ENCODE data around the gene KCNIP3. TPM values are rescaled to one million over a fixed set of nuclear protein-coding genes. Genes with fewer than 3 reads are reported as not detected.

The KCNIP3 gene
- polyA plus RNA-seq, 1 of the 3 experiments (the other 2 are of a cell fraction) = 0.97 TPM

DNA sequence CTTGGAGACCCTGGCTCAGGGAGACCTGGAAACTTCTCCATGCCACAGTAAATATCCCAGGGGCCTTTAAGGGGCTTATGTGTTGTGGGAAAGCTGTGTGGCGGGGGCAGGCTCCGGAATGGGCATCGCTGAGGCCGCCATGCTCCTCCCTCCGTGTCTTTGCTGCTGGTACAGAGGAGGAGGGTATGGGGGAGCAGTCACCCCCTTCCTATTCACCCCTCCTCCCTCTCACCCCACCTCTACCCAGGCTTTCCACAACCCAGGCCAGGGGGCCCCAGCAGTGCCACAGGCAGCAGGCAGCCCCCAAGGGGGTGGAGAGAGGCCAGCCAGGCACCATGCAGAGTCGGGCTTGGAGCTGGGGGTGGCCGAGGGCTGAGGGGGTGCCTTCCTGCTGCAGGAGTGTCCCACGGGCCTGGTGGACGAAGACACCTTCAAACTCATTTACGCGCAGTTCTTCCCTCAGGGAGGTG, 77.3 kb downstream of the KCNIP3 start:
- H3K27me3 ChIP-seq (ENCODE audit: insufficient read depth) = peaks cover 20% of the 10 kb centered on the region; the same call in 1 of the 2 replicates
- no peaks in the 10 kb centered on the region for H3K9me2 ChIP-seq
- no peaks in the 10 kb centered on the region for H4K20me1 ChIP-seq (ENCODE audit: insufficient read depth)
- no peak overlapping the region for H2AFZ ChIP-seq (ENCODE audit: low read depth)
- no peaks in the 10 kb centered on the region for H3K4me1 ChIP-seq (ENCODE audit: control insufficient read depth in 1 of 2, insufficient read depth in 2 of 2, low read depth in 1 of 2, low read length in 1 of 2)
- no peaks in the 10 kb centered on the region for H3K9me3 ChIP-seq
- H3K4me3 ChIP-seq (ENCODE audit: low read depth in 2 of 2, low read length in 1 of 2) = no peak overlapping the region
- no peaks in the 10 kb centered on the region for H3K79me2 ChIP-seq (ENCODE audit: insufficient read depth)
- ChIA-PET POLR2A (no interaction called here), CTCF (interaction anchor here (1.4 kb wide), 1 partner anchor 15 kb away, joined by 4 read pairs; no protein-coding TSS in a partner anchor)
- no peak overlapping the region for H3K9ac ChIP-seq
- no peaks in the 10 kb centered on the region for H3F3A ChIP-seq (replicated peaks; ENCODE audit: insufficient read depth)
- TF ChIP-seq, protein P1, sequence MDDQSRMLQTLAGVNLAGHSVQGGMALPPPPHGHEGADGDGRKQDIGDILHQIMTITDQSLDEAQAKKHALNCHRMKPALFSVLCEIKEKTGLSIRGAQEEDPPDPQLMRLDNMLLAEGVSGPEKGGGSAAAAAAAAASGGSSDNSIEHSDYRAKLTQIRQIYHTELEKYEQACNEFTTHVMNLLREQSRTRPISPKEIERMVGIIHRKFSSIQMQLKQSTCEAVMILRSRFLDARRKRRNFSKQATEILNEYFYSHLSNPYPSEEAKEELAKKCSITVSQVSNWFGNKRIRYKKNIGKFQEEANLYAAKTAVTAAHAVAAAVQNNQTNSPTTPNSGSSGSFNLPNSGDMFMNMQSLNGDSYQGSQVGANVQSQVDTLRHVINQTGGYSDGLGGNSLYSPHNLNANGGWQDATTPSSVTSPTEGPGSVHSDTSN (IDR thresholded peaks at IDR 0.05) = no peak
- no peak for TF ChIP-seq JUND (IDR thresholded peaks at IDR 0.05)
- TF ChIP-seq, protein P2, sequence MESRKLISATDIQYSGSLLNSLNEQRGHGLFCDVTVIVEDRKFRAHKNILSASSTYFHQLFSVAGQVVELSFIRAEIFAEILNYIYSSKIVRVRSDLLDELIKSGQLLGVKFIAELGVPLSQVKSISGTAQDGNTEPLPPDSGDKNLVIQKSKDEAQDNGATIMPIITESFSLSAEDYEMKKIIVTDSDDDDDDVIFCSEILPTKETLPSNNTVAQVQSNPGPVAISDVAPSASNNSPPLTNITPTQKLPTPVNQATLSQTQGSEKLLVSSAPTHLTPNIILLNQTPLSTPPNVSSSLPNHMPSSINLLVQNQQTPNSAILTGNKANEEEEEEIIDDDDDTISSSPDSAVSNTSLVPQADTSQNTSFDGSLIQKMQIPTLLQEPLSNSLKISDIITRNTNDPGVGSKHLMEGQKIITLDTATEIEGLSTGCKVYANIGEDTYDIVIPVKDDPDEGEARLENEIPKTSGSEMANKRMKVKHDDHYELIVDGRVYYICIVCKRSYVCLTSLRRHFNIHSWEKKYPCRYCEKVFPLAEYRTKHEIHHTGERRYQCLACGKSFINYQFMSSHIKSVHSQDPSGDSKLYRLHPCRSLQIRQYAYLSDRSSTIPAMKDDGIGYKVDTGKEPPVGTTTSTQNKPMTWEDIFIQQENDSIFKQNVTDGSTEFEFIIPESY (IDR thresholded peaks at IDR 0.05; ENCODE audit: borderline replicate concordance, low read depth) = no peak
- TF ChIP-seq USF1 (IDR thresholded peaks at IDR 0.05; ENCODE audit: borderline replicate concordance, low read depth) = no peak
- no peak for TF ChIP-seq EZH2phosphoT487 (IDR thresholded peaks at IDR 0.05; ENCODE audit: borderline replicate concordance, low read depth)
- no peak for TF ChIP-seq TCF12 (IDR thresholded peaks at IDR 0.05)
- no peak for TF ChIP-seq YY1 (IDR thresholded peaks at IDR 0.05; ENCODE audit: low read depth)
- no peak for TF ChIP-seq TEAD4 (IDR thresholded peaks at IDR 0.05; ENCODE audit: borderline replicate concordance, insufficient read depth)
- no peak for TF ChIP-seq POLR2AphosphoS5 (IDR thresholded peaks at IDR 0.05; ENCODE audit: low read depth, low read length)
- TF ChIP-seq CHD2 (IDR thresholded peaks at IDR 0.05; ENCODE audit: low read length, partially characterized antibody) = no peak
- TF ChIP-seq EP300 (IDR thresholded peaks at IDR 0.05; ENCODE audit: borderline replicate concordance in 1 of 2, low read depth in 1 of 2, low read length in 1 of 2) = no peak
- no peak for TF ChIP-seq FOSL2 (IDR thresholded peaks at IDR 0.05; ENCODE audit: borderline replicate concordance, low read depth)
- no peak for TF ChIP-seq CTCF (IDR thresholded peaks at IDR 0.05)
- TF ChIP-seq RAD21 (IDR thresholded peaks at IDR 0.05; ENCODE audit: low read length) = no peak
- TF ChIP-seq MXI1 (IDR thresholded peaks at IDR 0.05; ENCODE audit: low read depth, low read length) = no peak
- no peak for TF ChIP-seq ELF1 (IDR thresholded peaks at IDR 0.05)
- DNase-seq = no peak
- WGBS (ENCODE audit: low lambda C conversion rate) = 44% methylated on average over 11 of the region's 11 CpGs
- H3K27ac ChIP-seq (ENCODE audit: low read depth in 2 of 2, low read length in 1 of 2) = no peak overlapping the region
- H3K36me3 ChIP-seq (replicated peaks in 1 of 2; ENCODE audit: control insufficient read depth in 1 of 2, insufficient read depth in 2 of 2, low read length in 1 of 2) = no peaks in the 10 kb centered on the region
- no peak overlapping the region for H3K4me2 ChIP-seq
